HG02970 (cell line): ENCODE results near the gene APOBEC4.

Experiments
- ATAC-seq: cut with Tn5 transposase; IDR thresholded peaks from one replicate; pipeline ENCODE4 v1.9.1; 2021; ENCODE audit warnings: mild to moderate bottlenecking, moderate library complexity, moderate number of reproducible peaks; ENCODE audit not compliant: unreplicated experiment, low FRiP score

The APOBEC4 gene

GRCh38 chr1:183604815-183605214 is 48.3 kb downstream of the APOBEC4 start:
- ATAC-seq = no peak

- no peak for ATAC-seq
Observed at GRCh38 chr1:183604038-183604808, 48.9 kb downstream of the APOBEC4 start.

GRCh38 chr1:183602510-183602909 is 50.6 kb downstream of the APOBEC4 start:
- no peak for ATAC-seq

GRCh38 chr1:183600634-183601033 is 52.5 kb downstream of the APOBEC4 start:
- no peak for ATAC-seq

GRCh38 chr1:183600136-183600535 is 53.0 kb downstream of the APOBEC4 start:
- no peak for ATAC-seq

- no peak for ATAC-seq
Observed at GRCh38 chr1:183598386-183598785, 54.7 kb downstream of the APOBEC4 start.

GRCh38 chr1:183597656-183598347 is 55.3 kb downstream of the APOBEC4 start:
- no peak for ATAC-seq

- no peak for ATAC-seq
Observed at GRCh38 chr1:183596500-183596899, 56.6 kb downstream of the APOBEC4 start.
